WTC11 (cell line): ENCODE results near the gene SLC29A3. TPM values are rescaled to one million over a fixed set of nuclear protein-coding genes. Genes with fewer than 3 reads are reported as not detected.

ENCODE experiments used
- ATAC-seq: fragments of 200-7000 bp; cut with Tn5 transposase; 2 replicates; pipeline ENCODE4 v1.10.0; 2021; ENCODE audit warnings: mild to moderate bottlenecking, moderate library complexity
- CTCF ChIA-PET: fragments of 300-600 bp; sonication (Branson Sonifier 250); formaldehyde crosslinking; loops from one replicate; lab custom pipeline; 2021; ENCODE audit warnings: antibody characterized with exemption; lab: Charles Lee
- POLR2A ChIA-PET: fragments of 350-600 bp; sonication (Branson Sonifier 250); formaldehyde crosslinking; loops from one replicate; lab custom pipeline; 2021; ENCODE audit warnings: antibody characterized with exemption; lab: Charles Lee
- DNase-seq: peaks from one replicate; pipeline ENCODE4 v3.0.0; 2021; ENCODE audit warnings: low spot score
- H3K27ac Mint-ChIP-seq: 2 replicates; pipeline ENCODE4 v1.8.0; 2021; ENCODE audit warnings: mixed read lengths
- H3K27me3 Mint-ChIP-seq: 2 replicates; pipeline ENCODE4 v1.8.0; 2021; ENCODE audit warnings: low read depth, mild to moderate bottlenecking, moderate library complexity, mixed read lengths
- H3K36me3 Mint-ChIP-seq: 2 replicates; pipeline ENCODE4 v1.8.0; 2021; ENCODE audit warnings: mixed read lengths
- H3K4me1 Mint-ChIP-seq: 2 replicates; pipeline ENCODE4 v1.8.0; 2022; ENCODE audit warnings: mixed read lengths
- H3K4me3 Mint-ChIP-seq: 2 replicates; pipeline ENCODE4 v1.8.0; 2021; ENCODE audit warnings: mild to moderate bottlenecking, moderate library complexity, mixed read lengths
- H3K9me3 Mint-ChIP-seq: 2 replicates; pipeline ENCODE4 v1.8.0; 2021; ENCODE audit warnings: mixed read lengths
- ATF1 ChIP-seq: sonication (generic); formaldehyde crosslinking; IDR thresholded peaks from 2 replicates; pipeline ENCODE4 v1.8.1; 2023; ENCODE audit warnings: mild to moderate bottlenecking, moderate library complexity, missing genetic modification reagents
- CBFB ChIP-seq: sonication (generic); formaldehyde crosslinking; IDR thresholded peaks from 2 replicates; pipeline ENCODE4 v1.8.1; 2022; ENCODE audit warnings: mild to moderate bottlenecking, low read depth, missing genetic modification reagents
- CREM ChIP-seq: sonication (generic); formaldehyde crosslinking; IDR thresholded peaks from 2 replicates; pipeline ENCODE4 v1.8.1; 2022; ENCODE audit warnings: mild to moderate bottlenecking, missing genetic modification reagents, moderate library complexity
- ESRRA ChIP-seq: sonication (generic); formaldehyde crosslinking; IDR thresholded peaks from 2 replicates; pipeline ENCODE4 v1.8.1; 2022; ENCODE audit warnings: mild to moderate bottlenecking, missing genetic modification reagents, borderline replicate concordance
- FOXK1 ChIP-seq: sonication (generic); formaldehyde crosslinking; IDR thresholded peaks from 2 replicates; pipeline ENCODE4 v1.8.0; 2022; ENCODE audit warnings: mild to moderate bottlenecking, moderate library complexity, missing genetic modification reagents
- GABPB1 ChIP-seq: sonication (generic); formaldehyde crosslinking; IDR thresholded peaks from 2 replicates; pipeline ENCODE4 v1.8.1; 2023; ENCODE audit warnings: mild to moderate bottlenecking, missing genetic modification reagents
- GTF2I ChIP-seq: fragments of 250-450 bp; sonication (Bioruptor Pico); conservative IDR thresholded peaks from 2 replicates; pipeline ENCODE4 v1.4.0; 2021; ENCODE audit warnings: mild to moderate bottlenecking
- HMGA2 ChIP-seq: fragments of 250-450 bp; sonication (Bioruptor Pico); IDR thresholded peaks from 2 replicates; pipeline ENCODE4 v1.4.0; 2021; ENCODE audit warnings: mild to moderate bottlenecking, moderate library complexity
- NFYB ChIP-seq: sonication (generic); formaldehyde crosslinking; conservative IDR thresholded peaks from 2 replicates; pipeline ENCODE4 v1.8.0; 2022; ENCODE audit warnings: low read depth, missing genetic modification reagents
- OVOL2 ChIP-seq: fragments of 250-450 bp; sonication (Bioruptor Pico); IDR thresholded peaks from 2 replicates; pipeline ENCODE4 v1.9.0; 2021; ENCODE audit warnings: mild to moderate bottlenecking, borderline replicate concordance
- RELA ChIP-seq: sonication (generic); formaldehyde crosslinking; IDR thresholded peaks from 2 replicates; pipeline ENCODE4 v1.8.1; 2022; ENCODE audit warnings: missing genetic modification reagents, mild to moderate bottlenecking, borderline replicate concordance
- SOX15 ChIP-seq: fragments of 250-450 bp; sonication (Bioruptor Pico); IDR thresholded peaks from 2 replicates; pipeline ENCODE4 v1.9.0; 2021; ENCODE audit warnings: mild to moderate bottlenecking
- SP1 ChIP-seq: sonication (generic); formaldehyde crosslinking; conservative IDR thresholded peaks from 2 replicates; pipeline ENCODE4 v1.8.1; 2022; ENCODE audit warnings: missing genetic modification reagents
- ZNF121 ChIP-seq: sonication (generic); formaldehyde crosslinking; IDR thresholded peaks from 2 replicates; pipeline ENCODE4 v1.8.0; 2023; ENCODE audit warnings: missing genetic modification reagents
- ZNF138 ChIP-seq: sonication (generic); formaldehyde crosslinking; conservative IDR thresholded peaks from 2 replicates; pipeline ENCODE4 v1.8.1; 2022; ENCODE audit warnings: mild to moderate bottlenecking, moderate library complexity, missing genetic modification reagents
- ZNF219 ChIP-seq: sonication (generic); formaldehyde crosslinking; IDR thresholded peaks from 2 replicates; pipeline ENCODE4 v1.8.0; 2023; ENCODE audit warnings: missing genetic modification reagents, mild to moderate bottlenecking, borderline replicate concordance
- total RNA-seq: library from RNA; stranded (reverse); gene quantifications from 3 replicates; pipeline ENCODE4 v1.2.3, GENCODE V29; 2021
- TF ChIP-seq, protein P1 (sequence below): sonication (generic); formaldehyde crosslinking; IDR thresholded peaks from 2 replicates; pipeline ENCODE4 v1.8.1; 2023; ENCODE audit warnings: mild to moderate bottlenecking, missing genetic modification reagents, moderate library complexity
- TF ChIP-seq, protein P2 (sequence below): sonication (generic); formaldehyde crosslinking; IDR thresholded peaks from 2 replicates; pipeline ENCODE4 v1.8.1; 2023; ENCODE audit warnings: mild to moderate bottlenecking, missing genetic modification reagents
- TF ChIP-seq, protein P3 (sequence below): sonication (generic); formaldehyde crosslinking; conservative IDR thresholded peaks from 2 replicates; pipeline ENCODE4 v1.8.1; 2022; ENCODE audit warnings: mild to moderate bottlenecking, missing genetic modification reagents
- TF ChIP-seq, protein P4 (sequence below): sonication (generic); formaldehyde crosslinking; conservative IDR thresholded peaks from 2 replicates; pipeline ENCODE4 v1.8.1; 2023; ENCODE audit warnings: mild to moderate bottlenecking, low read depth, missing genetic modification reagents, moderate library complexity

SLC29A3 gene
- total RNA-seq, 1 experiment from 2014 or later: 9.2 TPM

DNA sequence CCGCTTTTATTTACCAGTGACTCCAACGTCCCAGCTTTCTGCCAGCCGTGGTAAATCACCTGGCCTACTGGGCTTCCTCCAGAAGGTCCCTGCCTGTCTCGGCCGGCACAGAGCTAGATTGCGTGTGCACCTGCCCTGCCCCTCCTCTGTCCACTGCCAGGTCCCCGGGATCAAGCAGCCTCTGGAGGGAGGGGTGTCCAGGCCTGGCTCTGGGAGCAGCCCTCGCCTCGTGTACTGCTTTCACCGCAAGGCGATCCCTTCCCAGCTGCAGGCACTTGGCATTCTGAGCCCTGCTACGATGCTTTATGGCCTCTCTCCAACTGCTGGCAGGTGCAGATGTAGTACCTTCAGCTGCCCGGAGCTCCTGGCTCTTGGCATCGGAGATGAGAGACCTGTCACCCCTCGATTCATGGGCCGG, 7.4 kb downstream of the SLC29A3 start:
- Mint-ChIP-seq H3K36me3 (peaks cover 14% of the 10 kb centered on the region), H3K4me1 (no peaks in the 10 kb centered on the region), H3K27me3 (no peaks in the 10 kb centered on the region), H3K4me3 (no peak overlapping the region), H3K27ac (no peak overlapping the region), H3K9me3 (no peaks in the 10 kb centered on the region)
- ATAC-seq: no peak
- TF ChIP-seq ATF1 (CRISPR knock-in tag) (no peak), GTF2I (CRISPR knock-in tag) (no peak), SP1 (CRISPR knock-in tag) (no peak), CBFB (CRISPR knock-in tag) (no peak), ZNF138 (no peak), ZNF121 (CRISPR knock-in tag) (no peak), ESRRA (CRISPR knock-in tag) (no peak), HMGA2 (CRISPR knock-in tag) (no peak), ZNF219 (no peak), OVOL2 (CRISPR knock-in tag) (no peak), GABPB1 (no peak), CREM (CRISPR knock-in tag) (no peak), SOX15 (CRISPR knock-in tag) (no peak)
- TF ChIP-seq, protein P1, sequence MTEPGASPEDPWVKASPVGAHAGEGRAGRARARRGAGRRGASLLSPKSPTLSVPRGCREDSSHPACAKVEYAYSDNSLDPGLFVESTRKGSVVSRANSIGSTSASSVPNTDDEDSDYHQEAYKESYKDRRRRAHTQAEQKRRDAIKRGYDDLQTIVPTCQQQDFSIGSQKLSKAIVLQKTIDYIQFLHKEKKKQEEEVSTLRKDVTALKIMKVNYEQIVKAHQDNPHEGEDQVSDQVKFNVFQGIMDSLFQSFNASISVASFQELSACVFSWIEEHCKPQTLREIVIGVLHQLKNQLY (CRISPR knock-in tag): no peak
- TF ChIP-seq, protein P2, sequence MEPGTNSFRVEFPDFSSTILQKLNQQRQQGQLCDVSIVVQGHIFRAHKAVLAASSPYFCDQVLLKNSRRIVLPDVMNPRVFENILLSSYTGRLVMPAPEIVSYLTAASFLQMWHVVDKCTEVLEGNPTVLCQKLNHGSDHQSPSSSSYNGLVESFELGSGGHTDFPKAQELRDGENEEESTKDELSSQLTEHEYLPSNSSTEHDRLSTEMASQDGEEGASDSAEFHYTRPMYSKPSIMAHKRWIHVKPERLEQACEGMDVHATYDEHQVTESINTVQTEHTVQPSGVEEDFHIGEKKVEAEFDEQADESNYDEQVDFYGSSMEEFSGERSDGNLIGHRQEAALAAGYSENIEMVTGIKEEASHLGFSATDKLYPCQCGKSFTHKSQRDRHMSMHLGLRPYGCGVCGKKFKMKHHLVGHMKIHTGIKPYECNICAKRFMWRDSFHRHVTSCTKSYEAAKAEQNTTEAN: no peak
- TF ChIP-seq, protein P3, sequence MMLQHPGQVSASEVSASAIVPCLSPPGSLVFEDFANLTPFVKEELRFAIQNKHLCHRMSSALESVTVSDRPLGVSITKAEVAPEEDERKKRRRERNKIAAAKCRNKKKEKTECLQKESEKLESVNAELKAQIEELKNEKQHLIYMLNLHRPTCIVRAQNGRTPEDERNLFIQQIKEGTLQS: no peak
- TF ChIP-seq, protein P4, sequence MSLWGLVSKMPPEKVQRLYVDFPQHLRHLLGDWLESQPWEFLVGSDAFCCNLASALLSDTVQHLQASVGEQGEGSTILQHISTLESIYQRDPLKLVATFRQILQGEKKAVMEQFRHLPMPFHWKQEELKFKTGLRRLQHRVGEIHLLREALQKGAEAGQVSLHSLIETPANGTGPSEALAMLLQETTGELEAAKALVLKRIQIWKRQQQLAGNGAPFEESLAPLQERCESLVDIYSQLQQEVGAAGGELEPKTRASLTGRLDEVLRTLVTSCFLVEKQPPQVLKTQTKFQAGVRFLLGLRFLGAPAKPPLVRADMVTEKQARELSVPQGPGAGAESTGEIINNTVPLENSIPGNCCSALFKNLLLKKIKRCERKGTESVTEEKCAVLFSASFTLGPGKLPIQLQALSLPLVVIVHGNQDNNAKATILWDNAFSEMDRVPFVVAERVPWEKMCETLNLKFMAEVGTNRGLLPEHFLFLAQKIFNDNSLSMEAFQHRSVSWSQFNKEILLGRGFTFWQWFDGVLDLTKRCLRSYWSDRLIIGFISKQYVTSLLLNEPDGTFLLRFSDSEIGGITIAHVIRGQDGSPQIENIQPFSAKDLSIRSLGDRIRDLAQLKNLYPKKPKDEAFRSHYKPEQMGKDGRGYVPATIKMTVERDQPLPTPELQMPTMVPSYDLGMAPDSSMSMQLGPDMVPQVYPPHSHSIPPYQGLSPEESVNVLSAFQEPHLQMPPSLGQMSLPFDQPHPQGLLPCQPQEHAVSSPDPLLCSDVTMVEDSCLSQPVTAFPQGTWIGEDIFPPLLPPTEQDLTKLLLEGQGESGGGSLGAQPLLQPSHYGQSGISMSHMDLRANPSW (CRISPR knock-in tag): no peak
- no peak for DNase-seq
- ChIA-PET CTCF (no interaction called here), POLR2A (no interaction called here)

DNA sequence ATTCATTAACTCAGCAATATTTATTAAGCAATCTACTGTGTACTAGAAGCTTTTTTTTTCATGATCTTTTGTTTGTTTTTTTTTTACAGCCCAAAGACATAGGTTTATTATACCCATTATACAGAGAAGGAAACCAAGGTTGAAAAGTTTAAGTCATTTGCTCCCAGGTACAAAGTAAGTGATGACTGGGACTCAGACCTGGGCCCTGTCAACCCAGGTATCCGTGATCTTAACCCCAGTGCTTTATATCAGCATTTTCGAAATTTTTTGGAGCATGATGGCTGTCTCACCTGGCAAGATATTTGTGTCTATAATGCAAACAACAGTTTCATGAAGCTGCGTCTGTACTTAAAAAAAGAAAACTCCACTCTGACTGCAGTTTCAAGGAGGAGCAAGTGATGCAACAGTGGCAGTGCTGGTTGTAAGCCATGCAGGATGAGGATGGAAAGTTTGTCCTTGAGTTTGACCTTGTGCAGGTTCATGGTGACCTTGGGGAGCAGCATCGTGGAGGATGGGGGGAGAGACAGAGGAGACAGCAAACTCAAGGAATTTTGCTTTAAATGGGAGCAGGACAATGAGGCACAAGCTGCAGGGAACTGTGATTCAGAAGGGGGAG, 11.8 kb downstream of the SLC29A3 start:
- Mint-ChIP-seq H3K27ac (no peak overlapping the region), H3K4me3 (no peak overlapping the region), H3K9me3 (no peaks in the 10 kb centered on the region), H3K36me3 (no peaks in the 10 kb centered on the region), H3K4me1 (peaks cover 9% of the 10 kb centered on the region), H3K27me3 (no peaks in the 10 kb centered on the region)
- ChIA-PET CTCF (interaction anchor here (1.7 to 2.0 kb wide), 2 partner anchors 12 to 13 kb away, joined by 3 to 9 read pairs; partner anchors contain the start of gene SLC29A3), POLR2A (interaction anchor here (2.9 kb wide), 1 partner anchor 11 kb away, joined by 9 read pairs; the partner anchor contains the start of gene SLC29A3)
- no peak for DNase-seq
- TF ChIP-seq FOXK1 (CRISPR knock-in tag) (no peak), GABPB1 (peak; percentile 72), NFYB (CRISPR knock-in tag) (no peak), RELA (CRISPR knock-in tag) (no peak)
- no peak for ATAC-seq
